ENCODE results near the gene OSGEPL1.

The OSGEPL1 gene

GRCh38 chr2:189772212-189772611, 9.6 kb upstream of the OSGEPL1 start:
- Histone ChIP-seq H3K9me3 (ENCODE audit: control insufficient read depth, insufficient read depth, low read length) (no peaks in the 10 kb centered on the region), H3K4me1 (ENCODE audit: control insufficient read depth, low read length) (peaks cover 16% of the 10 kb centered on the region), H3K9me2 (replicated peaks; ENCODE audit: control insufficient read depth, low read length) (no peaks in the 10 kb centered on the region), H3K36me3 (ENCODE audit: control insufficient read depth, low read length) (peaks cover 84% of the 10 kb centered on the region), H4K20me1 (ENCODE audit: control insufficient read depth, insufficient read depth, low read depth, low read length) (no peaks in the 10 kb centered on the region), H3K4me3 (ENCODE audit: low read length) (no peak overlapping the region), H3F3A (ENCODE audit: control insufficient read depth, insufficient read depth) (peaks cover 4% of the 10 kb centered on the region), H3K79me2 (ENCODE audit: control insufficient read depth, low read length) (peaks cover 9% of the 10 kb centered on the region), H3K4me2 (ENCODE audit: low read length) (no peak overlapping the region), H3K27ac (ENCODE audit: low read depth, low read length) (no peak overlapping the region), H3K27me3 (ENCODE audit: control insufficient read depth, low read length) (no peaks in the 10 kb centered on the region)
- TF ChIP-seq CTCF (IDR thresholded peaks at IDR 0.05; ENCODE audit: low read depth, low read length, poor library complexity, severe bottlenecking) = no peak
- no peak for TF ChIP-seq EZH2phosphoT487 (IDR thresholded peaks at IDR 0.05; ENCODE audit: borderline replicate concordance, low read length)

DNA sequence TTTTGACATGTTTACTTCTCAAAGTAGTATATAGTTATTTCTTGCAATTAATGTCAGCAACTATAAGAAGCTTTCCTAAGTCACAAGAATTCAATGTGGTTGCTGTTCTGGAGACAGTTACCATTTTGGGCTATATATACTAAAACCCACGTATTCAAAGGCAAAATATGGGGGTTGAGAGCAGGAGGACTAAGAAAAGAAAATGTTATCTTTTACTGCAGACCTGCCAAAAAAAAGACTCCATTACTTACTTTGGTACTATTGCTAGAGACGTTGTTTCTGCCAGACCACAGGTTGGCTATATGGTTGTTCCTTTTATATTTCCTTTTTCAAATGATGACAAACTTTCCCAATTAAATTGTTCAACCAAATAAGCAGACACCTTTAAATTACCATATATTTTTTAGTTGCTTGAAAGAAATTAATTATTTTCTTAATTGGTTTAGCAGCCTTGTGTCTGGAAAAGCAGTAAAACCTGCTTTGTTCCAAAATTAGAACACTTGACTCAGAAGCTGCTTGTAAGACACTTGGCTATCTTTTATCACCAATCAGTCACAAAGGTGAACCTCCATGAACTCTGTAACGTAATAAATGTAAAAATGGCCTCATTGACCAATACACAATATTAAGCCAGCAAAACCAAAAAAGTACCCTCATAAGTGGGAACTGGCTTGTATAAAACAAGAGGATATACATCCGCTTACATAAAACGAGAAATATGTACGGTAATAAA, 8.2 kb upstream of the OSGEPL1 start:
- 0 out of 2 replicates have a peak, but pooled peaks cover 4% of the 10 kb centered on the region for H3K79me2 ChIP-seq (ENCODE audit: control insufficient read depth, low read length)
- no peaks in the 10 kb centered on the region for H3K9me3 ChIP-seq (ENCODE audit: control insufficient read depth, insufficient read depth, low read length)
- H3K27me3 ChIP-seq (ENCODE audit: control insufficient read depth, low read length) = no peaks in the 10 kb centered on the region
- H3K4me3 ChIP-seq (ENCODE audit: low read length) = no peak overlapping the region
- H3K9me2 ChIP-seq (replicated peaks; ENCODE audit: control insufficient read depth, low read length) = no peaks in the 10 kb centered on the region
- peaks cover 7% of the 10 kb centered on the region for H3F3A ChIP-seq (ENCODE audit: control insufficient read depth, insufficient read depth)
- H3K4me2 ChIP-seq (ENCODE audit: low read length) = no peak overlapping the region
- peaks cover 83% of the 10 kb centered on the region for H3K36me3 ChIP-seq (ENCODE audit: control insufficient read depth, low read length)
- no peak overlapping the region for H3K27ac ChIP-seq (ENCODE audit: low read depth, low read length)
- no peak for TF ChIP-seq CTCF (IDR thresholded peaks at IDR 0.05; ENCODE audit: low read depth, low read length, poor library complexity, severe bottlenecking)
- no peak for TF ChIP-seq EZH2phosphoT487 (IDR thresholded peaks at IDR 0.05; ENCODE audit: borderline replicate concordance, low read length)
- no peaks in the 10 kb centered on the region for H4K20me1 ChIP-seq (ENCODE audit: control insufficient read depth, insufficient read depth, low read depth, low read length)
- peaks cover 16% of the 10 kb centered on the region for H3K4me1 ChIP-seq (ENCODE audit: control insufficient read depth, low read length)

DNA sequence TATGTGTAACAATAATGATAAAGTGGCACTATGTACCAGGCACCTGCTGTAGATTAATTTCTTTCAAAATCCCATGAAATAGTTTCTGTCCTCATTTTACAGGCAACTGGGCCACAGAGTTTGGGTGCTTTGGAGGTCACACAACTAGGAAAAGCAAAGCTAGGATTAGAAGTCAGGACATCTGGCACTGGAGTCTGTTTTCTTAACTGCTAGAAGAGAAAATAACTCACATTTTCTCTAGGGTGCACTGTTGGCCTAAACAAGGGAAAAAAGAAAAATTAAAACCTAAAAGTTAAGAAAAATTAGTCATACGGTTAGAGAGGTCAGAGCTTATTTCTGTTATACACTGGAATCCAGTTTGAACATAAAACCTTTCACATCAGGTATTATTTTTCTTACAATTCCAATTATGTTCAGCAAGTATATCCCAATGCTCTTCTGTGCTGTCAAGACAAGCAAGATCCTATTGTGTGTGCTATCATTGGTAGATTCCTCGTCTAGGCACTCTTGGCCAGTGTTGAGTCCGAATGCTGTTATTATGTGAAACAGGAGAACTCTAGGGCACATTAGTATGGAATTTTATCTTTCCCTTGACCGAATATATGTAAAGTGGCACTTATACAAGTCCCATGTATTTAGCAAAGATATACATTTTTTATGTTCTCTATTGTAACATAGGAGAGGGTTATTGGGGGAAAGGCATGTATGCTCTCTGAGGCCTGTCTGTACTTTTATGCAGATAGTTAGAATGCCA, 1.5 kb upstream of the OSGEPL1 start:
- Histone ChIP-seq H3K9me3 (ENCODE audit: control insufficient read depth, insufficient read depth, low read length) (no peaks in the 10 kb centered on the region), H3K4me2 (ENCODE audit: low read length) (peak overlapping the region; percentile 97), H4K20me1 (ENCODE audit: control insufficient read depth, insufficient read depth, low read depth, low read length) (no peaks in the 10 kb centered on the region), H3K27me3 (ENCODE audit: control insufficient read depth, low read length) (no peaks in the 10 kb centered on the region), H3F3A (ENCODE audit: control insufficient read depth, insufficient read depth) (peaks cover 29% of the 10 kb centered on the region), H3K4me1 (ENCODE audit: control insufficient read depth, low read length) (peaks cover 17% of the 10 kb centered on the region), H3K4me3 (ENCODE audit: low read length) (peak overlapping the region; percentile 89), H3K79me2 (ENCODE audit: control insufficient read depth, low read length) (peaks cover 14% of the 10 kb centered on the region), H3K36me3 (ENCODE audit: control insufficient read depth, low read length) (peaks cover 29% of the 10 kb centered on the region), H3K9me2 (replicated peaks; ENCODE audit: control insufficient read depth, low read length) (no peaks in the 10 kb centered on the region), H3K27ac (ENCODE audit: low read depth, low read length) (peak overlapping the region; percentile 91)
- no peak for TF ChIP-seq CTCF (IDR thresholded peaks at IDR 0.05; ENCODE audit: low read depth, low read length, poor library complexity, severe bottlenecking)

All from DOHH2 (cell line).